Tibial artery (tissue), 4 donors: ENCODE results near the gene EXOSC7.

Experiments used
- DNase-seq, 2 donors: peaks; one replicate each; pipeline ENCODE4 v3.0.0-alpha.2; 2019
- H3K27ac ChIP-seq, 2 donors: fragments of 200-600 bp; sonication (generic) in 1 of 2; 1 replicate in 1 of 2; 2 replicates in 1 of 2; pipeline ENCODE4 v1.5.1; 2018 to 2019; ENCODE audit warnings: mild to moderate bottlenecking in 1 of 2
- H3K27me3 ChIP-seq, 2 donors: fragments of 200-600 bp; sonication (generic) in 1 of 2; one replicate each; pipeline versions ENCODE4 v1.5.1 to v1.6.0; 2016 to 2019
- H3K36me3 ChIP-seq, 3 donors: fragments of 200-600 bp; sonication (generic) in 2 of 3; one replicate each; pipeline ENCODE4 v1.5.1; 2016 to 2019; ENCODE audit warnings: mild to moderate bottlenecking in 2 of 3
- H3K4me1 ChIP-seq, 4 donors: fragments of 200-600 bp; sonication (generic) in 2 of 4; 1 replicate in 3 of 4; 2 replicates in 1 of 4; pipeline ENCODE4 v1.5.1; 2016 to 2019
- H3K4me3 ChIP-seq, 2 donors: fragments of 200-600 bp; sonication (generic) in 1 of 2; 1 replicate in 1 of 2; 2 replicates in 1 of 2; pipeline ENCODE4 v1.5.1; 2018 to 2019; ENCODE audit warnings: mild to moderate bottlenecking in 2 of 2
- H3K9me3 ChIP-seq, 3 donors: fragments of 200-600 bp; sonication (generic) in 1 of 3; one replicate each; pipeline ENCODE4 v1.5.1; 2016 to 2019
- intact Hi-C: fragments of 100-400 bp; cut with DNase I; formaldehyde crosslinking; loops from one replicate; pipeline ENCODE4 v1.15.0; 2023; ENCODE audit warnings: low total_unique reads
- TF ChIP-seq, protein P1 (sequence below), 2 experiments: fragments of 200-600 bp in 1 of 2; fragments of 450-650 bp in 1 of 2; IDR thresholded peaks; one replicate each; pipeline ENCODE4 v1.5.1; 2017 to 2019; ENCODE audit warnings: antibody characterized with exemption in 2 of 2, mild to moderate bottlenecking in 1 of 2, moderate library complexity in 1 of 2

Gene EXOSC7

DNA sequence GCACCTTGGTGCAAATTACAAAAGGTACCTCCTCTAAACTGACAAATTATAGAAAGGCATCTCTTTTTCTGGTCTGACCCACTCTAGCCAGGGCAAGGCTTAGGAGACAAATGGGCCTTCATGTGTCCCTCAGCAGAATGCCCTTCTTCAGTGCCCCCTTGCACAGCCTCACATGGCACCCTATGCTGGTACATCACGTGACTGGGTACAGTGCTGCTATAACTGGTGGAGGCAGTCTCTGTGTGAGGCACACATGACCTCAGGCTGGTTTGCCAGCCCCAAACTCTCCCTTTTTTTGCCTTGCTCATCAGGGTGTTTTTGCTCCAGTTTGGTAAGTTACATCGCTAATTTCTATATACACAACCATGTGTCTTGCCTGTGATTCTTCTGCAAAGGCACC lies 53.2 kb downstream of the EXOSC7 start:
- H3K4me3 ChIP-seq = no peak overlapping the region
- H3K9me3 ChIP-seq = no peaks in the 10 kb centered on the region
- H3K27me3 ChIP-seq = no peaks in the 10 kb centered on the region
- H3K27ac ChIP-seq = peak overlapping the region; percentile 75 to 76
- intact Hi-C loops = no loop called here
- H3K4me1 ChIP-seq = peaks cover 0 to 61% (median 57%) of the 10 kb centered on the region in 4 donors
- DNase-seq = no peak
- H3K36me3 ChIP-seq = peaks cover 0 to 13% (median 5%) of the 10 kb centered on the region in 3 donors
- TF ChIP-seq, protein P1, sequence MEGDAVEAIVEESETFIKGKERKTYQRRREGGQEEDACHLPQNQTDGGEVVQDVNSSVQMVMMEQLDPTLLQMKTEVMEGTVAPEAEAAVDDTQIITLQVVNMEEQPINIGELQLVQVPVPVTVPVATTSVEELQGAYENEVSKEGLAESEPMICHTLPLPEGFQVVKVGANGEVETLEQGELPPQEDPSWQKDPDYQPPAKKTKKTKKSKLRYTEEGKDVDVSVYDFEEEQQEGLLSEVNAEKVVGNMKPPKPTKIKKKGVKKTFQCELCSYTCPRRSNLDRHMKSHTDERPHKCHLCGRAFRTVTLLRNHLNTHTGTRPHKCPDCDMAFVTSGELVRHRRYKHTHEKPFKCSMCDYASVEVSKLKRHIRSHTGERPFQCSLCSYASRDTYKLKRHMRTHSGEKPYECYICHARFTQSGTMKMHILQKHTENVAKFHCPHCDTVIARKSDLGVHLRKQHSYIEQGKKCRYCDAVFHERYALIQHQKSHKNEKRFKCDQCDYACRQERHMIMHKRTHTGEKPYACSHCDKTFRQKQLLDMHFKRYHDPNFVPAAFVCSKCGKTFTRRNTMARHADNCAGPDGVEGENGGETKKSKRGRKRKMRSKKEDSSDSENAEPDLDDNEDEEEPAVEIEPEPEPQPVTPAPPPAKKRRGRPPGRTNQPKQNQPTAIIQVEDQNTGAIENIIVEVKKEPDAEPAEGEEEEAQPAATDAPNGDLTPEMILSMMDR (IDR thresholded peaks at IDR 0.05) = no peak

DNA sequence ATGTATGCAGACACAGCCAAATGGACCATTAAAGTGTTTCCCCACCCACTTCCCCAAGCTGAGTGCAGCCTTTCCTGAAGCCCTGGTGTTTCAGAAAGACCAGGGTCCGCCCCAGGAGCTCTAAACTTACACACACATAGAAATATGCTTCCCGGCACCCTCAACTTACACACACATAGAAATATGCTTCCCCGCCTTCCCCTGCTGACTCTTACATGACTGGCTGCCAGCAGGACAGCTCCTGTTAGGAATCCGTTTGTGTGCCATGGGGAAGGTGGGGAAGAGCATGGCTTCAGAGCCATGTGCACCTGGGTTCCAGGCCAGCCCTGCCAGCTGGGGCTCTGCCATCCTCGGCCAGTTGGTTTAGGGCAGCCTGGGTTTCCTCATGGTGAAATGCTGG lies 53.6 kb downstream of the EXOSC7 start:
- intact Hi-C loops = loop anchor here (10.0 kb wide), 1 partner anchor 635 kb away; no protein-coding TSS in a partner anchor
- peaks cover 0 to 61% (median 55%) of the 10 kb centered on the region in 4 donors for H3K4me1 ChIP-seq
- no peaks in the 10 kb centered on the region for H3K9me3 ChIP-seq
- H3K4me3 ChIP-seq = no peak overlapping the region
- TF ChIP-seq, protein P1 (IDR thresholded peaks at IDR 0.05) = no peak
- no peak for DNase-seq
- peaks cover 0 to 13% (median 5%) of the 10 kb centered on the region in 3 donors for H3K36me3 ChIP-seq
- no peaks in the 10 kb centered on the region for H3K27me3 ChIP-seq
- H3K27ac ChIP-seq = peak overlapping the region; percentile 75 to 76

DNA sequence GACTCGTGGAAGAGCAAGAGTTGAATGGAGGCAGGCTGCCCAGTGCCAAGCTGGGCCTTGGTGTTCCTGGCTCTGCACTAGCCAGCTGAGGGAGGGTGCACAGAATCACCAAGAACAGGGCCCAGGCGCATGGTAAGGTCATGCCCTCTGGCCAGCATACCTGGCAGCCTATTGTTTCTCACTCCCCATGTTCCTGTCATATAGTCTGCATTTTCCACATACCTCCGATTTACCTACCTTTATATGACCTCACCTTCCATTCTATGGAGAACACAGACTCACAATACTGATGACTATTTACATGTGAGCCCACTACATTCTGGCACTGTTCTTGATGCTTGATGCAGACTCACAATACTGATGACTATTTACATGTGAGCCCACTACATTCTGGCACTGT lies 55.5 kb downstream of the EXOSC7 start:
- intact Hi-C loops = loop anchor here (10.0 kb wide), 1 partner anchor 633 kb away; no protein-coding TSS in a partner anchor
- no peak for DNase-seq
- H3K36me3 ChIP-seq = peaks cover 0 to 13% (median 5%) of the 10 kb centered on the region in 3 donors
- H3K9me3 ChIP-seq = no peaks in the 10 kb centered on the region
- H3K27ac ChIP-seq = no peak overlapping the region
- H3K4me1 ChIP-seq = peaks cover 0 to 61% (median 49%) of the 10 kb centered on the region in 4 donors
- H3K4me3 ChIP-seq = no peak overlapping the region
- no peaks in the 10 kb centered on the region for H3K27me3 ChIP-seq
- TF ChIP-seq, protein P1 (IDR thresholded peaks at IDR 0.05) = no peak

DNA sequence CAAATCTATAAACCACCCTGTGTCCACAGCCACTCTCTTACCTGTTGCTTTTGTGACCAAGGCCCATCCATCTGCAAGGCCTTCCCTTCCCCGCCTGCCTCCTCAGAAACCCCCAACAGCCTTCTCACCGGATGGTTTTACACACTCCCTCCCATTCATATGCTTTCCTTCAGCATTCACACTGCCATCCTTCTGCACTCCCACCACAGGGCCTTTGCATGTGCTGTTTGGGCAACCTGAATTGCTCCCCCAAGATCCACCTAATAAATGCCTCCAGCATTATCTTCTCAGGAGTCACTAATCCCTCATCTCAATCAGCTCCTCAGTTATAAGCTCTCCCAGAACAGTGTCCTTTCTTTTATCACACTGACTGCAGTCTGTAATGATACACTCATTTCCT lies 56.1 kb downstream of the EXOSC7 start:
- Histone ChIP-seq H3K9me3 (no peaks in the 10 kb centered on the region), H3K4me3 (no peak overlapping the region), H3K27ac (no peak overlapping the region), H3K36me3 (peaks cover 0 to 13% (median 5%) of the 10 kb centered on the region in 3 donors), H3K4me1 (peaks cover 0 to 61% (median 46%) of the 10 kb centered on the region in 4 donors), H3K27me3 (no peaks in the 10 kb centered on the region)
- DNase-seq = no peak
- TF ChIP-seq, protein P1 (IDR thresholded peaks at IDR 0.05) = no peak
- intact Hi-C loops = loop anchor here (10.0 kb wide), 1 partner anchor 633 kb away; no protein-coding TSS in a partner anchor

DNA sequence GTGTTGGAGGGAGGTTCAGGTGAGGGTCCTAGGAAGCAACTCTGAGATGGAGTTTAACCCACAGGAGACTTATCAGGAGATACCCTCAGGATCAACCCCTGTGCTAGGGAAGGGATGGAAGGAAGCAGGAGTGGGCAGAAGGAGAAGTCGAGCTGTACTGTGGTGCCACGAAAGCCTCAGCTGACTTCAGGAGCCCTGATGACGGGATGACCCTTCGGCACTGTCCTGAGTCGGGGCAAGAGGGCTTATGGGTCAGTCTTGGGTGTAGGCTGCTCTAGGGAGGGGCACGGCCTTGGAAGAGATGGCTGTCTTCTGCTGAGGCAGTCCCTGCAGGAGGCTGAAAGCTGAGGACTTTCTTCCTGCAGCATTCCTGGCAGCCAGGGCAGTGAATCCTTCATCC lies 57.7 kb downstream of the EXOSC7 start:
- Histone ChIP-seq H3K9me3 (no peaks in the 10 kb centered on the region), H3K36me3 (peaks cover 0 to 13% (median 5%) of the 10 kb centered on the region in 3 donors), H3K27me3 (no peaks in the 10 kb centered on the region), H3K4me3 (no peak overlapping the region), H3K27ac (peak overlapping the region in 1 of 2 donors; percentile 72), H3K4me1 (peaks cover 0 to 49% (median 29%) of the 10 kb centered on the region in 4 donors)
- intact Hi-C loops = loop anchor here (10.0 kb wide), 1 partner anchor 631 kb away; no protein-coding TSS in a partner anchor
- TF ChIP-seq, protein P1 (IDR thresholded peaks at IDR 0.05) = no peak
- no peak for DNase-seq
